NCI-H146 treated with DMSO at 0.1 percent for 48 hours (cell line): ENCODE measurements around the gene ALG1L2.
"Not testable (repeated sequence)": the region's sequence is repeated elsewhere in the genome, so short reads cannot be mapped to it uniquely, and the experiment has no call there.

ENCODE experiments used
- DNase-seq: peaks from one replicate; lab custom pipeline; 2025; ENCODE audit not compliant: unreplicated experiment; lab: John Stamatoyannopoulos, UW

Gene ALG1L2, protein sequence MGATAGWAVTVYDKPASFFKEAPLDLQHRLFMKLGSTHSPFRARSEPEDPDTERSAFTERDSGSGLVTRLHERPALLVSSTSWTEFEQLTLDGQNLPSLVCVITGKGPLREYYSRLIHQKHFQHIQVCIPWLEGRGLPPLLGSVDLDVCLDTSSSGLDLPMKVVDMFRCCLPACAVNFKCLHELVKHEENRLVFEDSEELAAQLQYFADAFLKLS

DNA sequence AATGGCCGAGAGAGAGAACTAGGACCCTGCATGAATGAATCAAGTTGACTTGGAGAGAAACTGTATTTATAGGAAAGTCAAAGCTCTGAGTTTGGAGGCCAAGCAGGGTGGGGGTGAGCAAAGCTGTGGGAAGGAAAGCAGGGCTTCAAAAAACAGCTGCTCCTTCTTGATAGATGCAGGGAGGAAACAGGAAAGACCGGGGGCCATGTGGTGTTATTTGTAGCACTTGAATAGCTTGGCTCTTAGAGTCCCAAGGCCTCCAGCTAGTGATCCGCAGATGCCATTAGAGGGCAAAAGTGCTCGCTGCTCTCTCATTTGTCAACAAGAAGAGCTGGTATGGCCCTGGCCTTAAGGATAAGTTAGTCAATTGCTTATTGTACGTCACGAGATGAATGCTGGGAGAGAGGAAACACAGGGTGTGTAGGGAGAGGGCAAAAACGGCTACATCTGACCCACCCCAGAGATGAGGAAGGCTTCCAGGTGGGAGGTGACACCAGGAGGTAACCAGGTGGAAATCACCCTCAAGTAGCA, at the start of gene ALG1L2:
ALG1L2 (plus strand) TSS at position 481 of the 531 bp plus-strand sequence. CDS start 186 bp downstream, outside the sequence.
- DNase-seq = no peak

DNA sequence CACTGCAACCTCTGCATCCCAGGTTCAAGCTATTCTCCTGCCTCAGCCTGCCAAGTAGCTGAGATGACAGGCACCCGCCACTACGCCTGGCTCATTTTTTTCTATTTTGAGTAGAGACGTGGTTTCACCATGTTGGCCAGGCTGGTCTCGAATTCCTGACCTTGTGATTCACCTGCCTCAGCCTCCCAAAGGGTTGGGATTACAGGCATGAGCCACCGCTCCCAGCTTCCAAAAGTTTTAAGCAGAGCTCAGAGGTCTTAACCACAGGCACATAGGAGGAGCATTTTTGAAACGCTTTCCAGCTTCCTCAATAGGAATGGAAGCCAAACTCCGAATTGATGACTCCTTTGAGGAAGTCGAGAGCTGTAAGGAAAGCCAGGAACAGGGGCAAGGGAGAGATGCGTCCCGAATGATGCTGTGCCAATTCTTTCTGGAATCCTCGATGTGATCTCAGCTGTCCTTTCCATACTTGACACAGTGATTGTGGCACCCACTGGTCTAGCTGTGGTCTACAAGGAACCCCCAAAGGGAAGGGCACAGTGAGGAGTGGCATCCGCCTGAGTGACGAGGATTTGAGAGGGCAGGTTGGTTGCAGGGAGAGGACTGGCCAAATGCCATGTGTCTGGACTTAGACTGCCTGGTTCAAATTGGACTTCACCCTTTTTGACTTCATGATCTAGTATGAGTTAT, 44.4 kb upstream of the ALG1L2 start:
- not testable (repeated sequence) for DNase-seq

DNA sequence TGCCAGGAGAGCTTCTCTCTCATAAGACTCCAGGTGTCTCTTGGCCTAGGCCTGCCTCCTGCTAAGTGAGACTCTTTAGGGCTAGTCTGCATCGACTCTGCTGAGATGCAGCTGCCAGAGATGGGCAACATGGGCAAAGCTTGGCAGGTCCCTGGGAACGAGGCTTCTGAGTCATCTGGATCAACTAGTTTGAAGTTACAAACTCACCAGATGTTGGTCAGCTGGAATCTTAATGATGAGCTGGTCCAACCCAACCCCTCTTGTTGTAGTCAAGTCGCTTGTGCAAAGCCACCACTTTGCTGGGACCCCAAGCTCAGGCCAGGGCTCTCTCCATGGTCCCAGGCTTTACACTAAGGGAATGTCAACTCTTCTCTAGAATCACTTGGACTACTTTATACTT, 38.9 kb upstream of the ALG1L2 start:
- DNase-seq = not testable (repeated sequence)

DNA sequence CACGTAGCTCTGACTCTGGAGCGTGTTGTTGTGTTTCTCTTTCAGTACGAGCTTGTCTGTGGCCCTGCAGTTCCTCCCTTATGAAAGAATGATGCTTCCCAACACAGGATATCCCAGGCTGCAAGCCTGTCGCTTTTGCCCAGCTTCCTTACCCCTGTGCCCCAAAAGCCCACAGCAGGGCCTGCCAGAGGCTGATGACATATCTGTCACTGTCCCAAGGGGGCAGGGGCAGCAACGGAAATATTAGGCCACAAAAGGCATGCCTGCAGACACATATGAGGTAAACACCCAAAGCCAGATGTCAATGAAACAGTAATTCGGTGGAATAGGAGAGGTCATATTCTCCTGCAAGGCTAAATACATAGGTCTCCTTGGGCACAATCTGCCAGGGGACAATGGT, 38.0 kb upstream of the ALG1L2 start:
- DNase-seq = not testable (repeated sequence)

DNA sequence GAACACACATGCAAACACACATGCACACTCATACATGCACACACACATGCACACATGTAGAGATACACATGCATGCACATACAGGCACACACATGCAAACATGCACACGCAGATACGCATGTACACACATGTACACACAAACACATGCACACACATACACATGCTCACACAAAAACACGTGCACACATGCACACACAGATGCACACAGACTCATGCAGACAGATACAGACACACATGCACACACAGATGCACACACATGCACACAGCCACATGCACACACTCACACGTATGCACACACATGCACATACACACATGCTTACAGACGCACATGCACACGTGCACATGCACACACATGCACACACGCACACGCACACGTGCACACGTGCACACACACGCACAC, 37.3 kb upstream of the ALG1L2 start:
- no peak for DNase-seq

DNA sequence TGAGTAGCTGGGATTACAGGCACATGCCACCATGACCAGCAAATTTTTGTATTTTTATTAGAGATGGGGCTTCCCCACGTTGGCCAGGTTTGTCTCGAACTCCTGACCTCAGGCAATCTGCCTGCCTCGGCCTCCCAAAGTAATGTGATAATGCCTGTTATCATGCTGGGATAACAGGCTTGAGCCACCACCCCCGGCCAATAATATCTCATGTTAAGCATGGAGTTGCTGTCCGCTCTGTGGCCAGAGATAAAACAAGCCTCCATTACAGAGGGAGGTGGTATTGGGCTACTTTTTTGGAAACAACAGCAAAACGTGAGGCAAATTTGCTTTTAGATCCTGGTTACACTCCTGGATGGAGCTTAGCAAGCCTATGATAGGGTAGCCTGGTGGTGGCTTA, 32.9 kb upstream of the ALG1L2 start:
- no peak for DNase-seq

DNA sequence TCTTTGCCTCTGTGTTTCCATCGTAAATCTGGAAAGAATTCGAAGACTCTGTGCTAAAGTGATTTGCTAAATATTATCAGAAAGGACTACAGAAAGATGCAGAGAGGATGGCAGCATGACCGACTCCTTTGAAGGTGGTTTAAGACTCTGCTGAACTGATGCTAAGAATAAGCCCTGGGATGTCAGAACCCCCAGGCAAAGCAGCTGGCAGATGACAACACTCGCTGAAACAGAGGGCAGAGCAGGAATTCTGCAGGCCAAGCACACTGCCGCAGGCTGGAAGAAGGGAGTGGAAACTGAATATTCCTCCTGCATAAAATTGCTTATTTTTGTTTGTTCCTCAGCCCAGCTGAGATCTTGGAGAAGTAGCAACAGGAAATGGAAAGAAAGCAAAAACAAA, 29.3 kb upstream of the ALG1L2 start:
- not testable (repeated sequence) for DNase-seq

DNA sequence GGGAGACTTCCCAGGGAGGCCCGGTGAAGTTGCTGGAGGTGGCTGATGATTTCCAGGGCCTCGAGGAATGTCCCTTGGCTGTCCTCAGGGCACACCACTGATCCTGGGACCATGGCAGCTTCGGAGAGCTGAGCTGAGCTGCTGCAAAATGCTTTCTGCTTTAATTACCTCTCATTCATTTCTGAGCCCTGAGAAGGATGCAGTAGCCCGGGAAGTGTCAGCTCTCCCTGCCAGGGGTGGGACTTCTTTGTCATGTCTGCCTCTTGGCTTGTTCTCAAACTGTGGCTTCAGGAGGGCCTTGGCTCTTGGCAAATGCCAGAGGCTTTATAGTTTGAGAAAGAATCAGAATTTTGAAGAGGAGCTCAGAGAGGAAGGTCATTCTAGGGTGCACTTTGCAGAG, 28.7 kb upstream of the ALG1L2 start:
- DNase-seq = not testable (repeated sequence)

DNA sequence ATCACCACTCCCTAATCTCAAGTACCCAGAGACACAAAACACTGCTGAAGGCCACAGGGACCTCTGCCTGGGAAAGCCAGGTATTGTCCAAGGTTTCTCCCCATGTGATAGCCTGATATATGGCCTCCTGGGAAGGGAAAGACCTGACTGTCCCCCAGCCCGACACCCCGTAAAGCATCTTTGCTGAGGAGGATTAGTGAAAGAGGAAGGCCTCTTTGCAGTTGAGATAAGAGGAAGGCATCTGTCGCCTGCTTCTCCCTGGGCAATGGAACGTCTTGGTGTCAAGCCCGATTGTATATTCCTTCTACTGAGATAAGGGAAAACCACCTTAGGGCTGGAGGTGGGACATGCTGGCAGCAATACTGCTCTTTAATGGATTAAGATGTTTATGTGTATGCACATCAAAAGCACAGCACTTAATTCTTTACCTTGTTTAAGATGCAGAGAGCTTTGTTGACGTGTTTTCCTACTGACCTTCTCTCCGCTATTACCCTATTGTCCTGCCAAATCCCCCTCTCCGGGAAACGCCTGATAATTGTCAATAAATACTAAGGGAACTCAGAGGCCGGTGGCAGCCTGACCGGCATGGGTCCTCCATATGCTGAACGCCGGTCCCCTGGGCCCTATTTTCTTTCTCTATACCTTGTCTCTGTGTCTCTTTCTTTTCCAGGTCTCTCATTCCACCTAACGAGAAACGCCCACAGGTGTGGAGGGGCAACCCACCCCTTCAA, 23.9 kb upstream of the ALG1L2 start:
- DNase-seq = not testable (repeated sequence)

DNA sequence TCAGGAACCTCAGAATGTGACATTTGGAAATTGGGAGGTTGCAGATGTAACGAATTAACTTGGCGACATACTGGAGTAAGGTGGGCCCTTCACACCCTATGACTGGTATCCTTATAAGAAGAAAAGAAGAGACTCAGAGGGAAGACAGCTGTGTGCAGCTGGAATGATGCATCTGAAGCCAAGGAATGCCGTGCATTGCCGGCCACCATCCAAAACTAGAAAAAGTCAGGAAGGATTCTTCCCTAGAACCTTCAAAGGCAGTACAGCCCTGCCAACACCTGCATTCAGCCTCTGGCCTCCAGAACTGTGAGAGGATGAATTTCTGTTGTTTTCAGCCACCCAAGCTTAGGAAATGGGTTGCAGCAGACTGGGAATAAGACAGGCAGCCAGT, 23.4 kb upstream of the ALG1L2 start:
- DNase-seq = not testable (repeated sequence)

DNA sequence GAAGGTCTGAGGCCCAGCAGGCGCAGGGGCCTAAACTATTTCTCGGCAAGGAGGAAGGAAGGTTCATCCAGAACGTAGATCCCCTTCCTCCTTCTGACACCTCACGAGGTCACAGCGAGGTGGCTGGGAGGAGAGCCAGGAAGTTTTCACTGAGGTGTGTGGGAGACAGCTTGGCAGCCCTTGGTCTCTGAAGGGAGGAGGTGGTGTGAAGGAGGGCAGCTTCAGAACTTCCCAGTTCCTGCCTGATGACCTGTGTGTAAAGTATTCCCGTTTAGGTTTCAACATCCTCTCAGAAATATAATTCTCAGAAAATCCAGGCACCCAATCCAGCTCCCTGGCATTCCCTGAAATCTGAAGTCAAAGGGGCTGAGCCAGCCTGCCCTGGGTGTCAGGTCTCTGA, 22.9 kb upstream of the ALG1L2 start:
- DNase-seq = not testable (repeated sequence)

DNA sequence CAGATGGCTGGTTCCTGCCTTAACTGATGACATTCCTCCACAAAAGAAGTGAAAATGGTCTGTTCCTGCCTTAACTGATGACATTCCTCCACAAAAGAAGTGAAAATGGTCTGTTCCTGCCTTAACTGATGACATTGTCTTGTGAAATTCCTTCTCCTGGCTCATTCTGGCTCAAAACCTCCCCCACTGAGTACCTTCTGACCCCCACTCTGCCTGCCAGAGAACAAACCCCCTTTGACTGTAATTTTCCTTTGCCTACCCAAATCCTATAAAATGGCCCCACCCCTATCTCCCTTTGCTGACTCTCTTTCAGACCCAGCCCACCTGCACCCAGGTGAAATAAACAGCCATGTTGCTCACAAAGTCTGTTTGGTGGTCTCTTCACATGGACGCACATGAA, 22.5 kb upstream of the ALG1L2 start:
- not testable (repeated sequence) for DNase-seq

DNA sequence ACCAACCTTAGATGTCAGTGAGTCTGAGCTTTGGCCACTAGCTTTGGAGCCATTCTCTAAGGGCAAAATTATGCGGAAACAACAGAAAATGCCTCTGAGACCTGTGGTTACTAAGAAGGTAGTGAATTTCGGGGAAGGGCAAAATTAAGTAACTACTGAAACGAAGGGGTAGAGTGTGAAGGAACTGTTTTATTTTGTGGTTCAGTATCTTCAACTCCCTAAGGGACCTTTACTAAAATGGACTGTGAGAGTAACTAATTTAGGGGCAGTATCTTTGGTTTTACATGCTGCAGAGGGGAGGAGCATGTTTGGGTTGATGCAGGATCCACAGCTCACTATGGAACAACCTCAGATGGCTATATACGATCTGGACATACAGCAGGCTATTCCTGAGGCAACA, 8.0 kb upstream of the ALG1L2 start:
- DNase-seq = no peak

DNA sequence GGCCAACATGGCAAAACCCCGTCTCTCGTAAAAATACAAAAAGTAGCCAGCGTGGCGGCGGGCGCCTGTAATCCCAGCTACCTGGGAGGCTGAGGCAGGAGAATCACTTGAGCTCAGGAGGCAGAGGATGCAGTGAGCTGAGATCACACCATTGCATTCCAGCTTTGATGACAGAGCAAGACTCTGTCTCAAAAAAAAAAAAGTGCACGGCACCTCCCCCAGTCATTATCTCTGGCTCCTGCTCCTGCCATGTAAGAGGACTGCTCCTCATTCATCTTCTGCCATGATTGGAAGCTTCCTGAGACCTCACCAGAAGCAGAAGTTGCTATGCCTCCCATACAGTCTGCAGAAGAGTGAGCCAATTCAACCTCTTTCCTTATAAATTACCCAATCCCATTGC, 4.0 kb upstream of the ALG1L2 start:
- DNase-seq = no peak

DNA sequence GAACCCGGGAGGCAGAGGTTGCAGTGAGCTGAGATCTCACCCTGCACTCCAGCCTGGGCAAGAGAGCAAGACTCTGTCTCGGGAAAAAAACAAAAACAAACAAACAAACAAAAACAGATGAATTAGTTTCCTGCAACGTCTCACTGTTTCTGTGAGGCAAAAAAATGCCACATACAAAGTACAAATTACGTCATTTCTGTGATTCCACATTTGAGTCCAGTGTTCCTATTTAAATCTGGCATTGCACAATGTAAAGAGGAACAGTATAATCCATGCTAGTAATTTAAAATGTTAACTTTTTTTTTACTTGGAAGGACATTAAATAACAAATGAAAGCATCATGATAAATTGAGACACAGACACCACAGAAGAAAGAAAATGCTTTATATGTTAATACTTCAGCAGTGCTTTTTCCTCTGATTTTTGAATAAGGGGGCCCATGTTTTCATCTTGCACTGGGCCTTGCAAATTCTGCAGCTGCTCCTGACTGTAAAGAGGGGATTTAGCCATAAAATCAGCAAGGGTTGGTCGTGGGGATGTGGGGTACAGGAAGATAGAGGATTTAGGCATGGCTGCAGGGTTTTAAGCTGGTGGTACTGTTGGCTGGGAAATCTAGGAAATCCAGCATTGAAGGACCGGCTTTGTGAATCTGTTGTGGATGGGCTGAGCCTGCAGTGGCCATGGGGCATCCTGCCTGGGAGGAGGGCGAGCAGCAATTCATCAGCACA, 1.9 kb downstream of the ALG1L2 start:
- DNase-seq = not testable (repeated sequence)

DNA sequence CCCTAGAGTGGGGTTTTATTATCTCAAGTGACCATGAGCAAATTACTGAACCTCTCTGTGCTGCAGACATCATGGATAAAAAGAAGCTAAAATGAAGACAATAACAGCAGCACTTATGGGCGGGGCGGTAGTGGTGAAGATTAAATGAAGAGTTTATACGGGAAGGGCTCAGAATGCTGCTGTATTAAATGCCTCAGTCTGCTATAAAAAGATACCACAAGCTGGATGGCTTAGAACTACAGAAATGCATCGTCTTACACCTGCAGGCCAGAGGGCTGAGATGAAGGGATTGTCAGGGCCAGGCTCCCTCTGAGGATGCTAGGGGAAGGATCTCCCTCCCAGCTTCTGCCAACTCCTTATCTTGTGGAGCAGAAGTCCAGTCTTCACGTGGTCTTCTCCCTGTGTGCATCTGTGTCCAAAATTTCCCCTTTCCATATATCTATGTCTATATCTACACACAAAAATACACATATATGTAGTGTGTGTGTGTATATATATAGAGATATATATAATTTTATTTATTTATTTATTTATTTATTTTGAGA, 2.9 kb downstream of the ALG1L2 start:
- DNase-seq = no peak

DNA sequence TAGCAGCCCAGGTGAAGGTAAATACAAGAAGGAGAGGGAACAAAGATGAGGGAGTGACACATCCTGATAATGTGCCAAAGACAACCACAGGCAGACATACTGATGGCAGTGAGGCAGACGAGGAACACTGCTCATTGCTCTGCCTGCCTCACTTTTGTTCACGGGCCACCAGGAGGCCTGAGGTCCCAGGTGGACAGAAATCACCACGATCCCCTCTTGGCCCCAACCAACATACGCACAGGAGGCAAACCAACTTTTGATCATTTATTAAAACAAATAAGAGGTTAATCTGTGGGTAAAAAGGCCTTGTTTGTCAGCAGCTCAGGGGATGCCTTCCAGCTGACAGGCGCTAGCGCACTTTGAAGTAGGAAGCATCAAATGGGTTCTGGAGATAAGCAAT, 4.2 kb downstream of the ALG1L2 start:
- DNase-seq = no peak

DNA sequence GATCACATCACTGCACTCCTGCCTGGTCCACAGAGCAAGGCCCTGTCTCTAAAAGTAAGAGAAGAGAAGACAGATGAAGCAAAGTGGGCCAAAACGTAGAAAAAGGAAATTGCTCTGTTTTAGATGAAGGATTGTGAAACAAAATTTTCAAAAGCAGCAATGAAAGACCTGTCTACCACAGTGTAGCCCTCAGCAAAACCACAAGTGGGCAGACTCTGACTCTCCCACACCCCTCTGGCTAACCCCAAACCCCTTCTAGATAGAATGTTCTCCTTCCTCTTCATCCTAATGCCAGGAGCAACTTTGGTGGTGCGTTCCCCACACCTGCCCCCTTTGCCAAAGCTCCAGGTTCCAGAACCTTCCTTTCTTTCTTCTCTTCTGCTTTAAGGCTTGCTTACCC, 5.0 kb downstream of the ALG1L2 start:
- not testable (repeated sequence) for DNase-seq

DNA sequence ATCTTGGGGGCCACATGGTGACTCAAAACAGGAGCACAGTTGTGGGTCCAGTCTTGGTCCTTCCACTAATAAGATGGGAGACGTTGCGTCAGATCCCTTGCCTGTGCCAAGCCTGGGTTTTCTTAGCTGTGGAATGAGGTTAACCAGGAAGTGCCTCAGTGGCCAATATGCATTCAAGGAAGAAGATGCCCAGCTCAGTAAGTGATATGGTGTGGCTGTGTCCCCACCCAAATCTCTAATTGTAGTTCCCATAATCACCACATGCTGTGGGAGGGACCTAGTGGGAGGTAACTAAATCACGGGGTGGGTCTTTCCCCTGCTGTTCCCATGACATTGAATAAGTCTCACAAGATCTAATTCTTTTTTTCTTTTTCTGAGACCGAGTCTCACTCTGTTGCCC, 6.4 kb downstream of the ALG1L2 start:
- DNase-seq = no peak

DNA sequence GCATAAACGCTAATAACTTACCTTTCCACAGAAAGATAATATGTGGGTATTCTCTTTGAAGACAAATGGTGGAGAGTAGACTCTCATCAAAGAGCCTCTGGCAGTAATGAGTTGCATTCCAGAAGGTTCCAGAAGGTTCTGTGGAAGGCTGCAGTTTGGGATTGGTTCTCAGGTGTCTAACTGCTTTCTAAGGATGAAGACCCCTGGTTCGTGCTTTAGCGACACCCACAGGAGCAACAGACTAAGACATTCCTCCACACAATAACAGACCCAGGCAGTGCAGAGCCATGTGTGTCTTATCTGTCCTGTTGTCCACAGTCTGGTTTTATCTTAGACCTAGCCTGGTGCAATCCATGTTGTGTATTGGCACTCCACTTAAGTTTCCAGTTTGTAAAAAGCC, 9.1 kb downstream of the ALG1L2 start:
- DNase-seq = not testable (repeated sequence)

DNA sequence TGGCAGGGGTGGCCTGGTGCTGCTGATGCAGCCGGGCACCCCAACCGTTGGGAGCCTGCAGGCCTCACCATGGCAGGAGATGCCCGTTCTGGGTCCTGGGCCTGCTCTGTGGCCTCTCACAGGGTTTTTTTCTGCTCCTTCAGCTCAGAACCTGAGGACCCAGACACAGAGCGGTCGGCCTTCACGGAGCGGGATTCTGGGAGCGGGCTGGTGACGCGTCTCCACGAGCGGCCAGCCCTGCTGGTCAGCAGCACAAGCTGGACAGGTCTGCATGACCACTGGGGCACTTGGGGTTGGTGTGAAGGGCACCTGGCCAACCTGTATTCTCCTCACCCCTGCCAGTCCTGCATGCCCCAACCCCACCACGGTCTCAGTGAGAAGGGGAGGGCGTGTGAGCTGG, 10.3 kb downstream of the ALG1L2 start:
- no peak for DNase-seq
